HEK293 (cell line): ENCODE results near the gene NFATC3.
A peak's percentile ranks its signal among the peaks of the same experiment; 100 is the strongest.

ENCODE experiments used
- IKZF3 ChIP-seq: fragments of 450-650 bp; IDR thresholded peaks from 2 replicates; pipeline ENCODE4 v1.5.0; 2018; ENCODE audit warnings: missing biosample characterization, mild to moderate bottlenecking, missing genetic modification characterization, moderate library complexity
- KLF7 ChIP-seq: fragments of 450-650 bp; formaldehyde crosslinking; IDR thresholded peaks from 2 replicates; pipeline ENCODE4 v1.5.1; 2016; ENCODE audit warnings: missing biosample characterization, missing genetic modification characterization, borderline replicate concordance
- PRDM1 ChIP-seq: fragments of 450-650 bp; formaldehyde crosslinking; IDR thresholded peaks from 2 replicates; pipeline ENCODE4; 2016; ENCODE audit warnings: missing biosample characterization, missing genetic modification characterization
- ZNF10 ChIP-seq: fragments of 450-650 bp; formaldehyde crosslinking; IDR thresholded peaks from 2 replicates; pipeline ENCODE4 v1.5.1; 2017; ENCODE audit warnings: missing biosample characterization, missing genetic modification characterization
- ZNF184 ChIP-seq: fragments of 450-650 bp; IDR thresholded peaks from 2 replicates; pipeline ENCODE4 v1.5.1; 2018; ENCODE audit warnings: missing biosample characterization, mild to moderate bottlenecking, missing genetic modification characterization
- ZNF335 ChIP-seq: fragments of 450-650 bp; formaldehyde crosslinking; conservative IDR thresholded peaks from 2 replicates; pipeline ENCODE4 v1.5.1; 2016; ENCODE audit warnings: missing biosample characterization, missing genetic modification characterization
- ZNF530 ChIP-seq: fragments of 450-650 bp; formaldehyde crosslinking; IDR thresholded peaks from 2 replicates; pipeline ENCODE4 v1.5.1; 2016; ENCODE audit warnings: low read depth, missing biosample characterization, missing genetic modification characterization
- ZNF660 ChIP-seq: fragments of 450-650 bp; IDR thresholded peaks from 2 replicates; pipeline ENCODE4 v1.5.1; 2018; ENCODE audit warnings: missing biosample characterization, mild to moderate bottlenecking, missing genetic modification characterization
- ZNF677 ChIP-seq: fragments of 450-650 bp; IDR thresholded peaks from 2 replicates; pipeline ENCODE4 v1.5.0; 2018; ENCODE audit warnings: missing biosample characterization, mild to moderate bottlenecking, missing genetic modification characterization, moderate library complexity
- TF ChIP-seq, protein P1 (sequence below): fragments of 450-650 bp; formaldehyde crosslinking; IDR thresholded peaks from 2 replicates; pipeline ENCODE4 v1.5.1; 2016; ENCODE audit warnings: missing biosample characterization, missing genetic modification characterization, borderline replicate concordance
- TF ChIP-seq, protein P2 (sequence below): fragments of 450-650 bp; formaldehyde crosslinking; IDR thresholded peaks from 2 replicates; pipeline ENCODE4 v1.5.1; 2016; ENCODE audit warnings: missing biosample characterization, missing genetic modification characterization
- TF ChIP-seq, protein P3 (sequence below): fragments of 450-650 bp; formaldehyde crosslinking; IDR thresholded peaks from 2 replicates; pipeline ENCODE4 v1.5.1; 2016; ENCODE audit warnings: missing biosample characterization, missing genetic modification characterization
- TF ChIP-seq, protein P4 (sequence below): fragments of 450-650 bp; formaldehyde crosslinking; IDR thresholded peaks from 2 replicates; pipeline ENCODE4 v1.5.1; 2016; ENCODE audit warnings: missing biosample characterization, missing genetic modification characterization
- TF ChIP-seq, protein P5 (sequence below): fragments of 450-650 bp; formaldehyde crosslinking; IDR thresholded peaks from 2 replicates; pipeline ENCODE4 v1.5.1; 2016; ENCODE audit warnings: missing biosample characterization, missing genetic modification characterization, borderline replicate concordance
- TF ChIP-seq, protein P6 (sequence below): fragments of 450-650 bp; formaldehyde crosslinking; IDR thresholded peaks from 2 replicates; pipeline ENCODE4 v1.5.1; 2017; ENCODE audit warnings: missing biosample characterization, missing genetic modification characterization
- TF ChIP-seq, protein P7 (sequence below): fragments of 450-650 bp; formaldehyde crosslinking; IDR thresholded peaks from 2 replicates; pipeline ENCODE4 v1.5.1; 2016; ENCODE audit warnings: missing biosample characterization, missing genetic modification characterization

Gene NFATC3

DNA sequence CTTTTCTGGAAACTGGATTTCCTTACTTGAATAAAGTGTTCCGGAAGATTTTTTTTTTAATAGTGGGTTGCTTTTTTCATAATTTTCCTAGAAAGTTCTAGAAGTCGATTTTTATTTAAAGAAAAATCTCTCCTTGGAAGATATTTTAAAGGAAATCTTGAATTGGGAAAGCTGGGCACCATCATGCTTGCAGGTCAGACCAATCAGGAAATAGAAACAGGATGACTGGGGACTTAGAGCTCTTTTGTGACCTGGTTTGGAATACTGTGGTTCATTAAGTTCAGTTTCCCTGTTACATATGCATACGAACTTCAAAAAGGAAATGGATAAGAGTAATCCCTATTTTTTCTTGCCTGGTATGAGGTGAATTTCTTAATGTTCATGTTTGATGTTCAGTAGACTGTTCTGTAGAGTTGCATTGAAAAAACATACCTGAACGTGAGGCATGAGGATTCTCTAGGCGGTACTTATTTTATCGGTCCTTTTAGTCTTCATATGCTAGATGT lies 1.2 kb downstream of the NFATC3 start (continued):
- TF ChIP-seq, protein P1, sequence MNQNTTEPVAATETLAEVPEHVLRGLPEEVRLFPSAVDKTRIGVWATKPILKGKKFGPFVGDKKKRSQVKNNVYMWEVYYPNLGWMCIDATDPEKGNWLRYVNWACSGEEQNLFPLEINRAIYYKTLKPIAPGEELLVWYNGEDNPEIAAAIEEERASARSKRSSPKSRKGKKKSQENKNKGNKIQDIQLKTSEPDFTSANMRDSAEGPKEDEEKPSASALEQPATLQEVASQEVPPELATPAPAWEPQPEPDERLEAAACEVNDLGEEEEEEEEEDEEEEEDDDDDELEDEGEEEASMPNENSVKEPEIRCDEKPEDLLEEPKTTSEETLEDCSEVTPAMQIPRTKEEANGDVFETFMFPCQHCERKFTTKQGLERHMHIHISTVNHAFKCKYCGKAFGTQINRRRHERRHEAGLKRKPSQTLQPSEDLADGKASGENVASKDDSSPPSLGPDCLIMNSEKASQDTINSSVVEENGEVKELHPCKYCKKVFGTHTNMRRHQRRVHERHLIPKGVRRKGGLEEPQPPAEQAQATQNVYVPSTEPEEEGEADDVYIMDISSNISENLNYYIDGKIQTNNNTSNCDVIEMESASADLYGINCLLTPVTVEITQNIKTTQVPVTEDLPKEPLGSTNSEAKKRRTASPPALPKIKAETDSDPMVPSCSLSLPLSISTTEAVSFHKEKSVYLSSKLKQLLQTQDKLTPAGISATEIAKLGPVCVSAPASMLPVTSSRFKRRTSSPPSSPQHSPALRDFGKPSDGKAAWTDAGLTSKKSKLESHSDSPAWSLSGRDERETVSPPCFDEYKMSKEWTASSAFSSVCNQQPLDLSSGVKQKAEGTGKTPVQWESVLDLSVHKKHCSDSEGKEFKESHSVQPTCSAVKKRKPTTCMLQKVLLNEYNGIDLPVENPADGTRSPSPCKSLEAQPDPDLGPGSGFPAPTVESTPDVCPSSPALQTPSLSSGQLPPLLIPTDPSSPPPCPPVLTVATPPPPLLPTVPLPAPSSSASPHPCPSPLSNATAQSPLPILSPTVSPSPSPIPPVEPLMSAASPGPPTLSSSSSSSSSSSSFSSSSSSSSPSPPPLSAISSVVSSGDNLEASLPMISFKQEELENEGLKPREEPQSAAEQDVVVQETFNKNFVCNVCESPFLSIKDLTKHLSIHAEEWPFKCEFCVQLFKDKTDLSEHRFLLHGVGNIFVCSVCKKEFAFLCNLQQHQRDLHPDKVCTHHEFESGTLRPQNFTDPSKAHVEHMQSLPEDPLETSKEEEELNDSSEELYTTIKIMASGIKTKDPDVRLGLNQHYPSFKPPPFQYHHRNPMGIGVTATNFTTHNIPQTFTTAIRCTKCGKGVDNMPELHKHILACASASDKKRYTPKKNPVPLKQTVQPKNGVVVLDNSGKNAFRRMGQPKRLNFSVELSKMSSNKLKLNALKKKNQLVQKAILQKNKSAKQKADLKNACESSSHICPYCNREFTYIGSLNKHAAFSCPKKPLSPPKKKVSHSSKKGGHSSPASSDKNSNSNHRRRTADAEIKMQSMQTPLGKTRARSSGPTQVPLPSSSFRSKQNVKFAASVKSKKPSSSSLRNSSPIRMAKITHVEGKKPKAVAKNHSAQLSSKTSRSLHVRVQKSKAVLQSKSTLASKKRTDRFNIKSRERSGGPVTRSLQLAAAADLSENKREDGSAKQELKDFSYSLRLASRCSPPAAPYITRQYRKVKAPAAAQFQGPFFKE: no peak
- TF ChIP-seq ZNF660: no peak
- TF ChIP-seq, protein P2, sequence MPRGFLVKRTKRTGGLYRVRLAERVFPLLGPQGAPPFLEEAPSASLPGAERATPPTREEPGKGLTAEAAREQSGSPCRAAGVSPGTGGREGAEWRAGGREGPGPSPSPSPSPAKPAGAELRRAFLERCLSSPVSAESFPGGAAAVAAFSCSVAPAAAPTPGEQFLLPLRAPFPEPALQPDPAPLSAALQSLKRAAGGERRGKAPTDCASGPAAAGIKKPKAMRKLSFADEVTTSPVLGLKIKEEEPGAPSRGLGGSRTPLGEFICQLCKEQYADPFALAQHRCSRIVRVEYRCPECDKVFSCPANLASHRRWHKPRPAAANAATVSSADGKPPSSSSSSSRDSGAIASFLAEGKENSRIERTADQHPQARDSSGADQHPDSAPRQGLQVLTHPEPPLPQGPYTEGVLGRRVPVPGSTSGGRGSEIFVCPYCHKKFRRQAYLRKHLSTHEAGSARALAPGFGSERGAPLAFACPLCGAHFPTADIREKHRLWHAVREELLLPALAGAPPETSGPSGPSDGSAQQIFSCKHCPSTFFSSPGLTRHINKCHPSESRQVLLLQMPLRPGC (tag by site-specific recombination): no peak
- TF ChIP-seq ZNF530 (tag by site-specific recombination): no peak
- peak; percentile 23; the same call in 1 of the 2 replicates for TF ChIP-seq PRDM1 (tag by site-specific recombination)
- peak; percentile 70 for TF ChIP-seq IKZF3 (tag by site-specific recombination)
- TF ChIP-seq, protein P3, sequence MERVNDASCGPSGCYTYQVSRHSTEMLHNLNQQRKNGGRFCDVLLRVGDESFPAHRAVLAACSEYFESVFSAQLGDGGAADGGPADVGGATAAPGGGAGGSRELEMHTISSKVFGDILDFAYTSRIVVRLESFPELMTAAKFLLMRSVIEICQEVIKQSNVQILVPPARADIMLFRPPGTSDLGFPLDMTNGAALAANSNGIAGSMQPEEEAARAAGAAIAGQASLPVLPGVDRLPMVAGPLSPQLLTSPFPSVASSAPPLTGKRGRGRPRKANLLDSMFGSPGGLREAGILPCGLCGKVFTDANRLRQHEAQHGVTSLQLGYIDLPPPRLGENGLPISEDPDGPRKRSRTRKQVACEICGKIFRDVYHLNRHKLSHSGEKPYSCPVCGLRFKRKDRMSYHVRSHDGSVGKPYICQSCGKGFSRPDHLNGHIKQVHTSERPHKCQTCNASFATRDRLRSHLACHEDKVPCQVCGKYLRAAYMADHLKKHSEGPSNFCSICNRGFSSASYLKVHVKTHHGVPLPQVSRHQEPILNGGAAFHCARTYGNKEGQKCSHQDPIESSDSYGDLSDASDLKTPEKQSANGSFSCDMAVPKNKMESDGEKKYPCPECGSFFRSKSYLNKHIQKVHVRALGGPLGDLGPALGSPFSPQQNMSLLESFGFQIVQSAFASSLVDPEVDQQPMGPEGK (tag by site-specific recombination): no peak
- no peak for TF ChIP-seq ZNF10 (tag by site-specific recombination)
- TF ChIP-seq, protein P4, sequence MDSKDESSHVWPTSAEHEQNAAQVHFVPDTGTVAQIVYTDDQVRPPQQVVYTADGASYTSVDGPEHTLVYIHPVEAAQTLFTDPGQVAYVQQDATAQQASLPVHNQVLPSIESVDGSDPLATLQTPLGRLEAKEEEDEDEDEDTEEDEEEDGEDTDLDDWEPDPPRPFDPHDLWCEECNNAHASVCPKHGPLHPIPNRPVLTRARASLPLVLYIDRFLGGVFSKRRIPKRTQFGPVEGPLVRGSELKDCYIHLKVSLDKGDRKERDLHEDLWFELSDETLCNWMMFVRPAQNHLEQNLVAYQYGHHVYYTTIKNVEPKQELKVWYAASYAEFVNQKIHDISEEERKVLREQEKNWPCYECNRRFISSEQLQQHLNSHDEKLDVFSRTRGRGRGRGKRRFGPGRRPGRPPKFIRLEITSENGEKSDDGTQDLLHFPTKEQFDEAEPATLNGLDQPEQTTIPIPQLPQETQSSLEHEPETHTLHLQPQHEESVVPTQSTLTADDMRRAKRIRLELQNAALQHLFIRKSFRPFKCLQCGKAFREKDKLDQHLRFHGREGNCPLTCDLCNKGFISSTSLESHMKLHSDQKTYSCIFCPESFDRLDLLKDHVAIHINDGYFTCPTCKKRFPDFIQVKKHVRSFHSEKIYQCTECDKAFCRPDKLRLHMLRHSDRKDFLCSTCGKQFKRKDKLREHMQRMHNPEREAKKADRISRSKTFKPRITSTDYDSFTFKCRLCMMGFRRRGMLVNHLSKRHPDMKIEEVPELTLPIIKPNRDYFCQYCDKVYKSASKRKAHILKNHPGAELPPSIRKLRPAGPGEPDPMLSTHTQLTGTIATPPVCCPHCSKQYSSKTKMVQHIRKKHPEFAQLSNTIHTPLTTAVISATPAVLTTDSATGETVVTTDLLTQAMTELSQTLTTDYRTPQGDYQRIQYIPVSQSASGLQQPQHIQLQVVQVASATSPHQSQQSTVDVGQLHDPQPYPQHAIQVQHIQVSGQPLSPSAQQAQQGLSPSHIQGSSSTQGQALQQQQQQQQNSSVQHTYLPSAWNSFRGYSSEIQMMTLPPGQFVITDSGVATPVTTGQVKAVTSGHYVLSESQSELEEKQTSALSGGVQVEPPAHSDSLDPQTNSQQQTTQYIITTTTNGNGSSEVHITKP: 0 out of 2 replicates have a peak, but pooled peaks have one; percentile 45
- TF ChIP-seq, protein P5, sequence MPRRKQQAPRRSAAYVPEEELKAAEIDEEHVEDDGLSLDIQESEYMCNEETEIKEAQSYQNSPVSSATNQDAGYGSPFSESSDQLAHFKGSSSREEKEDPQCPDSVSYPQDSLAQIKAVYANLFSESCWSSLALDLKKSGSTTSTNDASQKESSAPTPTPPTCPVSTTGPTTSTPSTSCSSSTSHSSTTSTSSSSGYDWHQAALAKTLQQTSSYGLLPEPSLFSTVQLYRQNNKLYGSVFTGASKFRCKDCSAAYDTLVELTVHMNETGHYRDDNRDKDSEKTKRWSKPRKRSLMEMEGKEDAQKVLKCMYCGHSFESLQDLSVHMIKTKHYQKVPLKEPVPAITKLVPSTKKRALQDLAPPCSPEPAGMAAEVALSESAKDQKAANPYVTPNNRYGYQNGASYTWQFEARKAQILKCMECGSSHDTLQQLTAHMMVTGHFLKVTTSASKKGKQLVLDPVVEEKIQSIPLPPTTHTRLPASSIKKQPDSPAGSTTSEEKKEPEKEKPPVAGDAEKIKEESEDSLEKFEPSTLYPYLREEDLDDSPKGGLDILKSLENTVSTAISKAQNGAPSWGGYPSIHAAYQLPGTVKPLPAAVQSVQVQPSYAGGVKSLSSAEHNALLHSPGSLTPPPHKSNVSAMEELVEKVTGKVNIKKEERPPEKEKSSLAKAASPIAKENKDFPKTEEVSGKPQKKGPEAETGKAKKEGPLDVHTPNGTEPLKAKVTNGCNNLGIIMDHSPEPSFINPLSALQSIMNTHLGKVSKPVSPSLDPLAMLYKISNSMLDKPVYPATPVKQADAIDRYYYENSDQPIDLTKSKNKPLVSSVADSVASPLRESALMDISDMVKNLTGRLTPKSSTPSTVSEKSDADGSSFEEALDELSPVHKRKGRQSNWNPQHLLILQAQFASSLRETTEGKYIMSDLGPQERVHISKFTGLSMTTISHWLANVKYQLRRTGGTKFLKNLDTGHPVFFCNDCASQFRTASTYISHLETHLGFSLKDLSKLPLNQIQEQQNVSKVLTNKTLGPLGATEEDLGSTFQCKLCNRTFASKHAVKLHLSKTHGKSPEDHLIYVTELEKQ (tag by site-specific recombination): no peak
- TF ChIP-seq KLF7: no peak
- peak; percentile 69; the same call in 1 of the 2 replicates for TF ChIP-seq ZNF335 (tag by site-specific recombination)
- TF ChIP-seq, protein P6, sequence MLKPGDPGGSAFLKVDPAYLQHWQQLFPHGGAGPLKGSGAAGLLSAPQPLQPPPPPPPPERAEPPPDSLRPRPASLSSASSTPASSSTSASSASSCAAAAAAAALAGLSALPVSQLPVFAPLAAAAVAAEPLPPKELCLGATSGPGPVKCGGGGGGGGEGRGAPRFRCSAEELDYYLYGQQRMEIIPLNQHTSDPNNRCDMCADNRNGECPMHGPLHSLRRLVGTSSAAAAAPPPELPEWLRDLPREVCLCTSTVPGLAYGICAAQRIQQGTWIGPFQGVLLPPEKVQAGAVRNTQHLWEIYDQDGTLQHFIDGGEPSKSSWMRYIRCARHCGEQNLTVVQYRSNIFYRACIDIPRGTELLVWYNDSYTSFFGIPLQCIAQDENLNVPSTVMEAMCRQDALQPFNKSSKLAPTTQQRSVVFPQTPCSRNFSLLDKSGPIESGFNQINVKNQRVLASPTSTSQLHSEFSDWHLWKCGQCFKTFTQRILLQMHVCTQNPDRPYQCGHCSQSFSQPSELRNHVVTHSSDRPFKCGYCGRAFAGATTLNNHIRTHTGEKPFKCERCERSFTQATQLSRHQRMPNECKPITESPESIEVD (tag by site-specific recombination): peak; percentile 63
- no peak for TF ChIP-seq ZNF677 (tag by site-specific recombination)
- TF ChIP-seq ZNF184: no peak
- TF ChIP-seq, protein P7, sequence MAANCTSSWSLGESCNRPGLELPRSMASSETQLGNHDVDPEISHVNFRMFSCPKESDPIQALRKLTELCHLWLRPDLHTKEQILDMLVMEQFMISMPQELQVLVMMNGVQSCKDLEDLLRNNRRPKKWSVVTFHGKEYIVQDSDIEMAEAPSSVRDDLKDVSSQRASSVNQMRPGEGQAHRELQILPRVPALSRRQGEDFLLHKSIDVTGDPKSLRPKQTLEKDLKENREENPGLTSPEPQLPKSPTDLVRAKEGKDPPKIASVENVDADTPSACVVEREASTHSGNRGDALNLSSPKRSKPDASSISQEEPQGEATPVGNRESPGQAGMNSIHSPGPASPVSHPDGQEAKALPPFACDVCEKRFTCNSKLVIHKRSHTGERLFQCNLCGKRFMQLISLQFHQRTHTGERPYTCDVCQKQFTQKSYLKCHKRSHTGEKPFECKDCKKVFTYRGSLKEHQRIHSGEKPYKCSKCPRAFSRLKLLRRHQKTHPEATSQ (tag by site-specific recombination): no peak
